ENCODE data around the gene GPR153. TPM values are rescaled to one million over a fixed set of nuclear protein-coding genes. Genes with fewer than 3 reads are reported as not detected.
A peak's percentile ranks its signal among the peaks of the same experiment; 100 is the strongest.

GPR153 gene
- total RNA-seq, 1 donor from 2014 or later: 3.0 TPM

- no peak for DNase-seq (ENCODE audit: low read depth in 2 of 2)
These were observed 26.1 kb upstream of the GPR153 start for GRCh38 chr1:6287029-6287428.

GRCh38 chr1:6286266-6286665 lies 25.4 kb upstream of the GPR153 start:
- DNase-seq (ENCODE audit: low read depth in 2 of 2): no peak

GRCh38 chr1:6285336-6285735 lies 24.4 kb upstream of the GPR153 start:
- no peak for DNase-seq (ENCODE audit: low read depth in 2 of 2)

- no peak for DNase-seq (ENCODE audit: low read depth in 2 of 2)
These were observed 21.8 kb upstream of the GPR153 start for GRCh38 chr1:6282577-6283270.

- no peak for DNase-seq (ENCODE audit: low read depth in 2 of 2)
These were observed 20.9 kb upstream of the GPR153 start for GRCh38 chr1:6281511-6282402.

- DNase-seq (ENCODE audit: low read depth in 2 of 2): peak in 1 of 2 donors; percentile 28
These were observed 20.0 kb upstream of the GPR153 start for GRCh38 chr1:6280761-6281451.

- no peak for DNase-seq (ENCODE audit: low read depth in 2 of 2)
These were observed 18.9 kb upstream of the GPR153 start for GRCh38 chr1:6279613-6280383.

- DNase-seq (ENCODE audit: low read depth in 2 of 2): no peak
These were observed 18.2 kb upstream of the GPR153 start for GRCh38 chr1:6279066-6279465.

GRCh38 chr1:6278263-6278662 lies 17.4 kb upstream of the GPR153 start:
- no peak for DNase-seq (ENCODE audit: low read depth in 2 of 2)

- no peak for DNase-seq (ENCODE audit: low read depth in 2 of 2)
These were observed 16.1 kb upstream of the GPR153 start for GRCh38 chr1:6276811-6277555.

GRCh38 chr1:6275826-6276782 lies 15.2 kb upstream of the GPR153 start:
- no peak for DNase-seq (ENCODE audit: low read depth in 2 of 2)

GRCh38 chr1:6274622-6275139 lies 13.8 kb upstream of the GPR153 start:
- no peak for DNase-seq (ENCODE audit: low read depth in 2 of 2)

- DNase-seq (ENCODE audit: low read depth in 2 of 2): no peak
These were observed 13.2 kb upstream of the GPR153 start for GRCh38 chr1:6274102-6274501.

GRCh38 chr1:6273380-6273891 lies 12.5 kb upstream of the GPR153 start:
- DNase-seq (ENCODE audit: low read depth in 2 of 2): peak; percentile 21 to 44

- no peak for DNase-seq (ENCODE audit: low read depth in 2 of 2)
These were observed 12.0 kb upstream of the GPR153 start for GRCh38 chr1:6272868-6273267.

GRCh38 chr1:6272452-6272851 lies 11.6 kb upstream of the GPR153 start:
- DNase-seq (ENCODE audit: low read depth in 2 of 2): no peak

- no peak for DNase-seq (ENCODE audit: low read depth in 2 of 2)
These were observed 10.7 kb upstream of the GPR153 start for GRCh38 chr1:6271554-6271953.

- DNase-seq (ENCODE audit: low read depth in 2 of 2): no peak
These were observed 10.1 kb upstream of the GPR153 start for GRCh38 chr1:6271006-6271405.

GRCh38 chr1:6270401-6270800 lies 9.5 kb upstream of the GPR153 start:
- no peak for DNase-seq (ENCODE audit: low read depth in 2 of 2)

Measured in lung microvascular endothelial cell (primary cell).